ENCODE measurements around the gene ACP1. TPM values are rescaled to one million over a fixed set of nuclear protein-coding genes. Genes with fewer than 3 reads are reported as not detected.
A peak's percentile ranks its signal among the peaks of the same experiment; 100 is the strongest.

The ACP1 gene
- total and polyA plus RNA-seq, 11 donors, result 51.4 to 99.7 (median 64.7) TPM

DNA sequence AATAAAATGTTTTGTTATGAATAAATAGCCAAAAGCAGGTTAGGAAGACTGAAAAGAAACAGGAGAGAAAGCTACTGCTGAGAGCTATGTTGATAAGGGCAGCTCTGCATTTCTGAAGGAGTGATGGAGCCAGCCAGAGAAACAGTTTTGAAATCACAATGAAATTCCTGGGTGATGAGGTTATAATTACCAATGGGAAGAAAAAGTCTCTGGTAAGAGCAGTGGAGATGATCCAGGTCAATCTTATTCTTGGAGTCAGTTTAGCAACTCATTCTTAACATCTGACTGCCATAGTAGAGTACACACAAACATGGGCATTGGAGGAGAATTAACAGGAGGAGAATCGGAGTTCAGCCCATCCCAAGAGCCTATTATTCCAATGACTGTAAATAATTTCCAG, 20.8 kb downstream of the ACP1 start:
- peaks cover 0 to 37% (median 16%) of the 10 kb centered on the region in 9 donors for H3K27me3 ChIP-seq
- intact Hi-C loops (cut with DNase I), result loop anchor here in 5 of 10 donors (5.0 kb wide), 2 partner anchors 38 to 113 kb away; no protein-coding TSS in a partner anchor
- H3K9me3 ChIP-seq, result no peaks in the 10 kb centered on the region
- peaks cover 0 to 25% (median 21%) of the 10 kb centered on the region in 9 donors for H3K36me3 ChIP-seq
- no peak for DNase-seq
- TF ChIP-seq, protein P1, sequence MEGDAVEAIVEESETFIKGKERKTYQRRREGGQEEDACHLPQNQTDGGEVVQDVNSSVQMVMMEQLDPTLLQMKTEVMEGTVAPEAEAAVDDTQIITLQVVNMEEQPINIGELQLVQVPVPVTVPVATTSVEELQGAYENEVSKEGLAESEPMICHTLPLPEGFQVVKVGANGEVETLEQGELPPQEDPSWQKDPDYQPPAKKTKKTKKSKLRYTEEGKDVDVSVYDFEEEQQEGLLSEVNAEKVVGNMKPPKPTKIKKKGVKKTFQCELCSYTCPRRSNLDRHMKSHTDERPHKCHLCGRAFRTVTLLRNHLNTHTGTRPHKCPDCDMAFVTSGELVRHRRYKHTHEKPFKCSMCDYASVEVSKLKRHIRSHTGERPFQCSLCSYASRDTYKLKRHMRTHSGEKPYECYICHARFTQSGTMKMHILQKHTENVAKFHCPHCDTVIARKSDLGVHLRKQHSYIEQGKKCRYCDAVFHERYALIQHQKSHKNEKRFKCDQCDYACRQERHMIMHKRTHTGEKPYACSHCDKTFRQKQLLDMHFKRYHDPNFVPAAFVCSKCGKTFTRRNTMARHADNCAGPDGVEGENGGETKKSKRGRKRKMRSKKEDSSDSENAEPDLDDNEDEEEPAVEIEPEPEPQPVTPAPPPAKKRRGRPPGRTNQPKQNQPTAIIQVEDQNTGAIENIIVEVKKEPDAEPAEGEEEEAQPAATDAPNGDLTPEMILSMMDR (IDR thresholded peaks at IDR 0.05), result no peak
- TF ChIP-seq POLR2A (IDR thresholded peaks at IDR 0.05), result no peak
- H3K27ac ChIP-seq, result peak overlapping the region in 2 of 12 donors; percentile 40 to 57
- peak in 2 of 4 donors; percentile 17 to 25 for ATAC-seq
- no peak overlapping the region for H3K4me3 ChIP-seq
- WGBS, 4 donors, result 68 to 80% (median 75%) methylated on average over 1 of the region's 1 CpG
- H3K4me1 ChIP-seq, result peaks cover 8 to 45% (median 19%) of the 10 kb centered on the region in 12 donors

DNA sequence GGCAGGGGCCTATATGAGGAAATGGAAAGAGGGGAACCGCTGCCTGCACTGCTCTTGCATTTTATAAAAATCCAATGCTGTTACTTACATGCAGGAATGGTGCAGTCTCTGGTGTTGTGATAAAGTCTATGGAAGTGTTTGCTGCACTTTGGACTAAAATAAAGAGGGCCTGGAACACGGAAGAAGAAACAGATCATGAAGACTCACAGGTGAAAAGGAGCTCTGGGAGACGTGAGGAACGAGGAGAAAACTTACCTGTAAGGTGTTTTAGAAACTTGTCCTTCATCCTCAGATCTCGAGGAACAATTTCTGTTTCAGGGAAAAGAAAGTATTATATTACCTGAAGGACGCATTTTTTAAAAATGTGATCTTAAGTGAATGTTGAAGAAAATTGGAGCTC, 21.3 kb downstream of the ACP1 start:
- no peaks in the 10 kb centered on the region for H3K9me3 ChIP-seq
- peaks cover 0 to 20% (median 16%) of the 10 kb centered on the region in 9 donors for H3K36me3 ChIP-seq
- H3K4me3 ChIP-seq, result no peak overlapping the region
- DNase-seq (no peak), ATAC-seq (no peak)
- H3K27ac ChIP-seq, result peak overlapping the region in 1 of 12 donors; percentile 57
- H3K27me3 ChIP-seq, result peaks cover 0 to 41% (median 17%) of the 10 kb centered on the region in 9 donors
- intact Hi-C loops (cut with DNase I), result loop anchor here in 5 of 10 donors (5.0 kb wide), 2 partner anchors 39 to 114 kb away; no protein-coding TSS in a partner anchor
- TF ChIP-seq POLR2A (IDR thresholded peaks at IDR 0.05), result no peak
- TF ChIP-seq, protein P1 (IDR thresholded peaks at IDR 0.05), result no peak
- H3K4me1 ChIP-seq, result peaks cover 8 to 41% (median 19%) of the 10 kb centered on the region in 12 donors
- 90 to 94% (median 92%) methylated on average over 6 of the region's 6 CpGs for WGBS, 4 donors

DNA sequence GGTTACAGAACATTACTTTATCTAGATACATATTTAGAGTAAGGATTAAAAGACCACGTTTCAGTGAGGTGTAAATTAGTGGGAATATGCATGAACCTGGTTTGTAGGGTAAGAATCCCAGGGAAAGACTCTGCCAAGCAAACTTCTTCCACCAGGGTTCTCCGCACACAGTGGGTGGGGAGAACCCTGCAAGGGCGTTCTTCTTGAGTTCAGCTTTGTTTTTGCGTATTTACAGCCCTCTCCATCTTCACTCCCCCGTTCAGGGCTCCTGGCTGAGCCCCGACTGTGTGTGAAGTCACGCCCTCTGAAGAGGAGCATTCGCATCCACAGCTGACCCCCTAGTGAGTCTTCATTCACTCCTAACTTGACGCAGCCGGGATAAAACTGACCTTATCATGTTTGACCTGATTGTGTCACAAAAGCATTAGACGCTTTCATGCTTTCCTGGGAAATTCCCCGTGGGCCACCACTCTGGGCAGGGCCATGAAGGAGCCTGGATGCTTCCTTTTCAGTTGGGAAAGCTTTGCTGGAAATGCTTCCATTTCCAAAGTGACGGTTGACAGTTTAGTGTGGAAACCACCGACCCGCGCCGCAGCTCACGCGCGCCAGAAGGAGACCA, 22.1 kb downstream of the ACP1 start:
- WGBS, 4 donors, result 38 to 39% (median 38%) methylated on average over 20 of the region's 20 CpGs
- no peak for DNase-seq
- no peak for ATAC-seq
- intact Hi-C loops (cut with DNase I), result loop anchor here in 5 of 10 donors (5.0 kb wide), 2 partner anchors 40 to 115 kb away; no protein-coding TSS in a partner anchor
- Histone ChIP-seq H3K4me3 (peak overlapping the region in 9 of 12 donors; percentile 27 to 57 (median 51)), H3K27me3 (peaks cover 0 to 47% (median 17%) of the 10 kb centered on the region in 9 donors), H3K9me3 (no peaks in the 10 kb centered on the region), H3K27ac (no peak overlapping the region), H3K36me3 (peaks cover 0 to 11% (median 8%) of the 10 kb centered on the region in 9 donors), H3K4me1 (peaks cover 8 to 41% (median 19%) of the 10 kb centered on the region in 12 donors)
- TF ChIP-seq, protein P1 (IDR thresholded peaks at IDR 0.05), result no peak
- TF ChIP-seq POLR2A (IDR thresholded peaks at IDR 0.05), result no peak

DNA sequence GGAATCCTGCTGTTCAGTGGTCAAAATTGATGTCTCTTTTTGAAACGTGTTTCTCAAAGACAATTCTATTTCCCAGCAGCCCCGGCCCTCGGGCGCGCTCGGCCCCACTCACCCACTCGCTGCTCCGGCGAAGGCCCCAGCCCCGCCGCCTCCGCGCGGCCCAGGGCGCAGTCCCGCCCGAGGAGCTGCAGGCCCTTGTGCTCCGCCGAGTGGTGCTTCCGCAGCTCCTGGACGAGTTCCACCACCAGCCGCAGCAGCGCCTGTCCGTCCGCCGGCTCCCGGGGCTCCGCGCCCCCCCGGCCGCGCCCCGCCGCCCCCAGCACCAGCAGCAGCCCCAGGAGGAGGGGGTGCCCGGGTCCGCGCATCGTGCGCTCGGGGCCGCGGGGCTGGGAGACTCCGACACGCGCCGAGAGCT, 22.7 kb downstream of the ACP1 start:
- WGBS, 4 donors, result 0 to 3% (median 1%) methylated on average over 23 to 46 of the region's 46 CpGs
- Histone ChIP-seq H3K4me3 (peak overlapping the region; percentile 24 to 57 (median 50)), H3K36me3 (peaks cover 0 to 5% (median 2%) of the 10 kb centered on the region in 9 donors), H3K9me3 (no peaks in the 10 kb centered on the region), H3K27ac (no peak overlapping the region), H3K27me3 (peaks cover 0 to 53% (median 17%) of the 10 kb centered on the region in 9 donors), H3K4me1 (peaks cover 8 to 41% (median 19%) of the 10 kb centered on the region in 12 donors)
- TF ChIP-seq, protein P1 (IDR thresholded peaks at IDR 0.05), result no peak
- TF ChIP-seq POLR2A (IDR thresholded peaks at IDR 0.05), result no peak
- peak in 3 of 4 donors; percentile 48 to 62 (median 57) for ATAC-seq
- DNase-seq, result peak in 1 of 5 donors; percentile 28
- intact Hi-C loops (cut with DNase I), result loop anchor here in 5 of 10 donors (5.0 kb wide), 2 partner anchors 40 to 115 kb away; no protein-coding TSS in a partner anchor

Measured in heart left ventricle (tissue), 16 donors.